Muscle of leg (tissue), 11 donors: Measurements from ENCODE around the gene DUOX1. TPM values are rescaled to one million over a fixed set of nuclear protein-coding genes. Genes with fewer than 3 reads are reported as not detected.

Experiments used
- DNase-seq: peaks from one replicate; pipeline ENCODE4 v3.0.0; 2013
- H3K27ac ChIP-seq: one replicate; pipeline ENCODE4 v1.5.1; 2013; ENCODE audit warnings: mild to moderate bottlenecking, low read length, control low read depth
- H3K27me3 ChIP-seq: one replicate; pipeline ENCODE4 v1.6.1; 2013; ENCODE audit warnings: low read length; ENCODE audit not compliant: control insufficient read depth, insufficient read depth
- H3K36me3 ChIP-seq: one replicate; pipeline ENCODE4 v1.6.1; 2013; ENCODE audit warnings: low read length; ENCODE audit not compliant: control insufficient read depth, insufficient read depth
- H3K4me1 ChIP-seq: one replicate; pipeline ENCODE4 v1.6.1; 2013; ENCODE audit warnings: low read length; ENCODE audit not compliant: control insufficient read depth, insufficient read depth
- H3K4me3 ChIP-seq: one replicate; pipeline ENCODE4 v1.5.1; 2013; ENCODE audit warnings: low read length, control low read depth
- H3K9me3 ChIP-seq: replicated peaks from 2 replicates; pipeline ENCODE4 v1.6.1; 2013; ENCODE audit warnings: low read depth, low read length; ENCODE audit not compliant: control insufficient read depth
- WGBS: methylation state at CpG from one replicate; pipeline ENCODE4 v1.1.5; 2013; ENCODE audit warnings: missing lambda C conversion rate; ENCODE audit not compliant: insufficient coverage; 5-methylcytosine and 5-hydroxymethylcytosine counted together
- polyA plus RNA-seq, 8 donors: library from polyadenylated mRNA; unstranded; fragments of 120-200 nt; gene quantifications; one replicate each; pipeline versions ENCODE4 v1.2.1 to v1.2.3, GENCODE V29; 2013; ENCODE audit warnings: inconsistent platforms in 1 of 8, low replicate concordance in 1 of 8; ENCODE audit not compliant: insufficient read length in 8 of 8, insufficient read depth in 1 of 8
- total RNA-seq: library from RNA; stranded (reverse); fragments of 120-200 nt; gene quantifications from one replicate; pipeline ENCODE4 v1.2.4, GENCODE V29; 2013

Gene DUOX1
- total and polyA plus RNA-seq, 9 donors = 0.04 to 3.2 (median 1.4) TPM

- Histone ChIP-seq H3K9me3 (no peaks in the 10 kb centered on the region), H3K36me3 (peaks cover 8% of the 10 kb centered on the region), H3K27ac (no peak overlapping the region), H3K4me3 (no peak overlapping the region), H3K4me1 (peaks cover 40% of the 10 kb centered on the region), H3K27me3 (no peaks in the 10 kb centered on the region)
- no peak for DNase-seq
- WGBS = 90% methylated on average over 2 of the region's 9 CpGs
Observed at GRCh38 chr15:45181491-45182285, 51.9 kb downstream of the DUOX1 start.

DNA sequence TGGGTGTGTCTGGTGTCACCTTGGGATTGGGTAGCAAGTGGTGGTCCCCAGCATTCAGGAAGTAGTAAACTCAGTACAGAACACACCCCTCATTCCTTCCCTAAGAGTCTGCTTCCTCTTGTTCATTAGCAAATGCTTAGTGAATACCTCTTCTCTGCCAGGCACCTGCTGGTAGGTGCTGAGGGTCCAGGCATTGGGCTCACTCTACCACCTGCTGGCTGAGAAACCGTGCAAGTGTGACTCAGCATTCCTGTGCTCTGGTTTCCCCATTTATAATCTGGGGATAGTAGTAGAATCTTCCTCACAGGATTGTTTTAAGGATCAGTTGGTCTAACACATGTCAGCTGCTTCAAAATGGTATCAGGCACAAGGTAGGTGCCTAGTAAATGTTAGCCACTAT lies 53.2 kb downstream of the DUOX1 start:
- Histone ChIP-seq H3K27me3 (no peaks in the 10 kb centered on the region), H3K27ac (no peak overlapping the region), H3K4me3 (no peak overlapping the region), H3K36me3 (no peaks in the 10 kb centered on the region), H3K4me1 (peaks cover 47% of the 10 kb centered on the region), H3K9me3 (no peaks in the 10 kb centered on the region)
- WGBS = no CpG with 5 or more reads among the region's 1 CpG
- DNase-seq = no peak

DNA sequence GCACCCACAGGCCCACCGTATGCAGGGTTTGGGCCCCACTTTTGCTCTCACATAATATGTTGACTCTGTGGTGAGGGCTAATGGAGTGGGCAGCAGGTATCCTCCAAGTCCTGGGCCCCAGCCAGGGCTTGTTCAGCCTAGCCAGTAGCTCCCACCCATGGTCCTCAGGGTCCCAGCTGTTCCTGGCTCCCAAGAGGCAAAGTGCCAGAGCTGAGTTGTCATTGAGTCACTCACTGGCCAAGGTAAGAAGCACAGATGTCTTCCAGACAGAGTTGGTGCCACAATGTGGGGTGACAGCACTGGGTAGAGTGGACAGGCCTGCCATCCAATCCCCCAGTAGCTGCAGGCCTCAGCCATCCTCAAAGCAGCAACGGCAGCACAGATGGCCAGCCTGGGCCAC lies 53.7 kb downstream of the DUOX1 start:
- no peak for DNase-seq
- Histone ChIP-seq H3K4me3 (no peak overlapping the region), H3K4me1 (peaks cover 52% of the 10 kb centered on the region), H3K36me3 (no peaks in the 10 kb centered on the region), H3K9me3 (no peaks in the 10 kb centered on the region), H3K27me3 (peaks cover 3% of the 10 kb centered on the region), H3K27ac (no peak overlapping the region)
- no CpG with 5 or more reads among the region's 2 CpGs for WGBS

DNA sequence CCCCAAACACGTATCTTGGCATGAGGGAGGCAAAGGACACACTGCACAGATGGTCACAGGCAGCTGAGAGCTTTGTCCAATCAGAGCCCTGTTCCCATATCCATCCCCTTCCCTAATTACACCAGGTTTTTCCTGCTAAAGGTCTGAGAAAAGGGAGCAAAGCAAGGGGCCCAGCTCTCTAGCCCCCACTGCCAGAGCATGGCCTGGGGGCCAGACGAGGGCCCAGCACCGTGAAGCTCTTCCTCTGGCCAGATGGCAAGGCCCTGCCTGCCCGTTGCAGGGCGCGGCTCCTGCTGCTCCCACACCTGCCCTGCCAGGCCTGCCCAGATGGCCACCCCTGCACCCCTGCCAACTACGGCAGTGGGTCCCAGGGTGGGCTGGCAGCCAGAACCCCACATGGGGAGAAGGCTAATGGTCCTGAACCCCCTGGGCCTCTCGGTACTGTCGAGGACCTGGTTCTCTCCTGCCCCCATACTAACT lies 54.8 kb downstream of the DUOX1 start:
- DNase-seq = no peak
- no peak overlapping the region for H3K27ac ChIP-seq
- H3K9me3 ChIP-seq = no peaks in the 10 kb centered on the region
- H3K4me3 ChIP-seq = no peak overlapping the region
- WGBS = 71% methylated on average over 8 of the region's 9 CpGs
- H3K4me1 ChIP-seq = peaks cover 54% of the 10 kb centered on the region
- no peaks in the 10 kb centered on the region for H3K36me3 ChIP-seq
- peaks cover 5% of the 10 kb centered on the region for H3K27me3 ChIP-seq

GRCh38 chr15:45185069-45185779 lies 55.4 kb downstream of the DUOX1 start:
- Histone ChIP-seq H3K4me1 (peaks cover 49% of the 10 kb centered on the region), H3K27ac (no peak overlapping the region), H3K36me3 (no peaks in the 10 kb centered on the region), H3K4me3 (no peak overlapping the region), H3K27me3 (peaks cover 5% of the 10 kb centered on the region), H3K9me3 (no peaks in the 10 kb centered on the region)
- DNase-seq = no peak
- WGBS = 80% methylated on average over 1 of the region's 3 CpGs

DNA sequence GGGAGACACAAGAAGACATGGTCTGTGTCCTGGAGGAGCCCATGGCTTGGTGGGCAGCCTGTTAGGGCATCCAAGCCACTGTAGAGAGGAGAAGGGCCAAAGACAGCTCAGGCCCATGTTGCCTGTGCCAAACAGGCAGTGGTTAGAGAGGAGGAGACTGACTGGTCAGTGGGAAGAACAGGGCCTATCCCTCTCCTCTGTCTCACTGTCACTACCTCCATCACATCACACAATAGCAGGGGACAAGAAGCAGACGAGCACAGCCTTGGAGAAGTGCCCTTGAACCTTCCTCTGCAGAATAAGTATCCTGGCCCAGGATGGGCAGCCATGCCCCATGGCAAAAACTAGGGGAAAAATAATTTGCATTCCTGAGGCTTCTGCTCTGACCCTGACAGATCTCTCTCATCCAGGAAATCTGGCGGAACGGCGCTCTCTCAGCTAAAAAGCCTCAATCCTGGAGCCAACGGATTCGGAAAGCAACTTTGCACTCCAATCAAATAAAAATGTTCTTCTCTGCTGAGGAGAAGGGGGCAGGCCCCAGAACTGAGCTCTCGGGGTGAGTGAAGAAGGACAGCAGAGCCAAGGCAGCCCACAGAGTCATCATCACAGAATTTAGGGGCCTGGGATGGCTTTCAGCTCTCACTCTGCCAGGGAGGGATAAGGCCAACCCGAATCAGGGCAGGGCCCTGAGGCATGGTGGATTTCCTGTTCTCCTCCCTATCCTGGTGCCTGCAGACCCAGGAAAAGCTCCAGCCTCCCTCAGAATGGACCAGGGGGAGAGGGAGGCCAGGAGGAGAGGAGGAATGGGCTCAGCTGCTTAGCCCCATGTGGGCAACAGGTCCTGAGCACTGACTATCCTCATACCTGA lies 56.3 kb downstream of the DUOX1 start:
- no peak for DNase-seq
- WGBS = 23% methylated on average over 2 of the region's 8 CpGs
- peaks cover 5% of the 10 kb centered on the region for H3K27me3 ChIP-seq
- H3K36me3 ChIP-seq = no peaks in the 10 kb centered on the region
- H3K4me1 ChIP-seq = peaks cover 49% of the 10 kb centered on the region
- peak overlapping the region; percentile 72 for H3K27ac ChIP-seq
- H3K9me3 ChIP-seq = no peaks in the 10 kb centered on the region
- H3K4me3 ChIP-seq = peak overlapping the region; percentile 82

DNA sequence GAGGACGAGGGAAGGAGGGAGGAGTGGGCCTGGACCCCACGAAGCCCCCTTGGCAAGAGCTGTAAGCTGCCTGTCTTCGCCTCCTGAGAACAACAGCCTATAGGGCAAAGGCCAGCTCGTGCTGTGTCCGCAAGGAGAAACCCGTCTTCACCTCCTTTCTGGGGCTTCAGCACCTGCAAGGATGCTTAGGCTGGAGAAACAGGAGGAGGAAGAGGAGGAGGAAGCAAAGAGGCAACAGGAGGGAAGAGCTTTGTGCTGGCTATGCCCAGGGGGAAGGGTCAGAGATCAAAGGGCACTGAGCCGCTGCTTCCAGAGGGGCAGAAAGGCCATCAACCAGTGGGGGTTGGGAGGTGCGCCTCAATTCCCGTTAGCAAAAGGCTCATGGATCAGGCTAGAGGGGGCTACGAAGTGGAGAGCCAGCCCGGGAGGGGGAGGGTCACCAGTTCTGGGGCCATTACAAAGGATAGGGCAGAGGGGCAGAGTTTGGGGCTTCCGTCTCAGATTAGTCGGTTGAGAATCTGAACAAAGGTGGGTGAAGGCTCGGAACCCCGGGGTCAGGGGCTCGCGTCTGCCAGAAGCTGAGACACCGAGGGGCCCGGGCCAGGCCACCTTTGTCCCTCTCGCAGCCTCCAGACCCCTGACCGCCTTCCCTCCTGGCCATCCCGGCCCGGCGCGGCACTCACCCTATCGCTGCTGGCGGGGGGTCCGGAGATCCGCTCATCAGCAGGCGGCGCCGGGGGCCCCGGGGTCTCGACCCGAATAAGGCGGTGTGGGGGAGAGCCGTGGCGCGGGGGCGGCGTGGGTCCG lies 57.2 kb downstream of the DUOX1 start:
- peak overlapping the region; percentile 72 for H3K27ac ChIP-seq
- no peaks in the 10 kb centered on the region for H3K36me3 ChIP-seq
- peak overlapping the region; percentile 82 for H3K4me3 ChIP-seq
- 10% methylated on average over 34 of the region's 42 CpGs for WGBS
- peaks cover 5% of the 10 kb centered on the region for H3K27me3 ChIP-seq
- H3K4me1 ChIP-seq = peaks cover 46% of the 10 kb centered on the region
- DNase-seq = no peak
- no peaks in the 10 kb centered on the region for H3K9me3 ChIP-seq

GRCh38 chr15:45187578-45187893 lies 57.7 kb downstream of the DUOX1 start:
- DNase-seq = no peak
- no peaks in the 10 kb centered on the region for H3K36me3 ChIP-seq
- no peak overlapping the region for H3K27ac ChIP-seq
- no peaks in the 10 kb centered on the region for H3K9me3 ChIP-seq
- whole genome bisulfite sequencing = 1% methylated on average over 34 of the region's 43 CpGs
- H3K4me1 ChIP-seq = peaks cover 44% of the 10 kb centered on the region
- H3K27me3 ChIP-seq = peaks cover 5% of the 10 kb centered on the region
- H3K4me3 ChIP-seq = peak overlapping the region; percentile 82

DNA sequence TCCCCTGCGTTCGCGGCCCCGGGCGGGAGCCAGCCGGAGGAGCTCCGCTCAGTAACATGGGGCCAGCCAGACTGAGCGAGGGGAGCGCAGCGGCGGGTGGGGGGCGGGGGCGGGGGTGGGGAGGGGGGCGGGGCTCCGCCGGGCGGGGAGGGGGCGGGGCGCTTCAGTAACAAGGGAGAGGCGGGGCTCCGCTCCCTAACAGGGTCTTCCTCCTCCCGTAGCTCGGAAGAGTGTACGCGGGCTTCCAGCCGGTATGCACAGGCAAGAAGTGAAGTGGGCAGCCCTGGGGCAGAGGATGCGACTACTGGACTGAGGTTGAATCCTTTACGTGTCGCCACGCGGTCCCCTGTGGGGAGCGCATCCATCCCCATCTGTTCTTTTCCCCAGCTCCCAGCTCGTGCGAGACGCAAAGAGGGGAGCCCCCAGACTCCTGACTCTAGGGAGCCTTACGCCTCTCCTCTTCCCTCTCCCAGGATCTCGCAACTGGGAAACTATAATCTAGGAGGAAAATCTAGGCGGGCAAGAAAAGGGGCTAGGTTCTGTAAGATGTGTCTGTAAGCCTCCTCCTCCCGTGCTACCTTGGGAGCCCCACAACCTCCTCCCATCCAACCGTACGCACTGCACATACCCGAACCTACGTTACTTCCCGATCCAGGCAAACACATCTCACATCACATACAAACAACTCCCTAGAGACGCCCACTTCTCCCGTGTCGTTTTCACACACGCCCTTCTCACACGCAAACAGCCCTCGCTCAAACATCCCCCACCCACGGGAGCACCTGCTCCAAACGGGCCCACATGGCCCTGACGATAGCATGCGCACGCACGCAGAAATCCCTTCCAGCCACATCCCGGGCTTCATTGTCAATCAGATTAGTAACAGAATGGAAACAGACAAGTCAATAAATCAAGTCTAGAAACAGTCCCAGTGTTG lies 58.4 kb downstream of the DUOX1 start, which contains the start of gene SHF:
TSS of gene SHF (minus strand) at position 73 of the 937 bp plus-strand sequence. CDS start at position 58, 15 bp downstream.
- H3K36me3 ChIP-seq = no peaks in the 10 kb centered on the region
- peak within 1 kb of the TSS; percentile 72 for H3K27ac ChIP-seq
- H3K9me3 ChIP-seq = no peaks in the 10 kb centered on the region
- H3K4me1 ChIP-seq = peaks cover 44% of the 10 kb centered on the region
- H3K4me3 ChIP-seq = peak within 1 kb of the TSS; percentile 82
- H3K27me3 ChIP-seq = peaks cover 5% of the 10 kb centered on the region
- 0% methylated on average over 26 of the region's 57 CpGs for WGBS
- peak; percentile 87 for DNase-seq
